Retinal pigment epithelial cell (primary cell): ENCODE measurements around the gene CTSF.
"Not testable (repeated sequence)": the region's sequence is repeated elsewhere in the genome, so short reads cannot be mapped to it uniquely, and the experiment has no call there.

Source experiments
- DNase-seq: peaks from one replicate; pipeline ENCODE4 v3.0.0-alpha.2; 2010; ENCODE audit warnings: low read depth
- H3K4me3 ChIP-seq: 2 replicates; pipeline ENCODE4 v1.5.1; 2011; ENCODE audit warnings: mild to moderate bottlenecking, low read length, control low read depth, moderate library complexity
- CTCF ChIP-seq: conservative IDR thresholded peaks from 2 replicates; pipeline ENCODE4 v1.5.1; 2011; ENCODE audit warnings: low read depth, low read length, control low read depth, inconsistent platforms

CTSF gene

GRCh38 chr11:66541892-66542291 lies 26.5 kb downstream of the CTSF start:
- H3K4me3 ChIP-seq: no peak overlapping the region
- DNase-seq: no peak
- no peak for TF ChIP-seq CTCF

GRCh38 chr11:66540598-66540997 lies 27.8 kb downstream of the CTSF start:
- H3K4me3 ChIP-seq, DNase-seq: not testable (repeated sequence)

GRCh38 chr11:66539870-66540213 lies 28.6 kb downstream of the CTSF start:
- DNase-seq: no peak
- H3K4me3 ChIP-seq: no peak overlapping the region
- TF ChIP-seq CTCF: no peak

- no peak for TF ChIP-seq CTCF
- no peak for DNase-seq
- H3K4me3 ChIP-seq: no peak overlapping the region
Observed at GRCh38 chr11:66539170-66539869, 29.1 kb downstream of the CTSF start.

- TF ChIP-seq CTCF: no peak
Observed at GRCh38 chr11:66532784-66533183, 35.6 kb downstream of the CTSF start.

GRCh38 chr11:66531841-66532240 lies 36.6 kb downstream of the CTSF start:
- no peak overlapping the region for H3K4me3 ChIP-seq
- no peak for DNase-seq
- TF ChIP-seq CTCF: no peak

More at GRCh38 chr11:66532784-66533183, 35.6 kb downstream of the CTSF start:
- no peak overlapping the region for H3K4me3 ChIP-seq
- DNase-seq: no peak

- no peak for DNase-seq
- no peak overlapping the region for H3K4me3 ChIP-seq
- no peak for TF ChIP-seq CTCF
Observed at GRCh38 chr11:66530927-66531709, 37.3 kb downstream of the CTSF start.
